RCC 7860 (cell line): ENCODE measurements around the gene POU2F3.

ENCODE experiments used
- DNase-seq: peaks from one replicate; pipeline ENCODE4 v3.0.0-alpha.2; 2015; ENCODE audit warnings: low spot score
- FAIRE-seq: peaks from 2 replicates; lab custom pipeline; 2012; peaks lifted over from hg19 to GRCh38; lab: Jason Lieb, UNC

The POU2F3 gene

DNA sequence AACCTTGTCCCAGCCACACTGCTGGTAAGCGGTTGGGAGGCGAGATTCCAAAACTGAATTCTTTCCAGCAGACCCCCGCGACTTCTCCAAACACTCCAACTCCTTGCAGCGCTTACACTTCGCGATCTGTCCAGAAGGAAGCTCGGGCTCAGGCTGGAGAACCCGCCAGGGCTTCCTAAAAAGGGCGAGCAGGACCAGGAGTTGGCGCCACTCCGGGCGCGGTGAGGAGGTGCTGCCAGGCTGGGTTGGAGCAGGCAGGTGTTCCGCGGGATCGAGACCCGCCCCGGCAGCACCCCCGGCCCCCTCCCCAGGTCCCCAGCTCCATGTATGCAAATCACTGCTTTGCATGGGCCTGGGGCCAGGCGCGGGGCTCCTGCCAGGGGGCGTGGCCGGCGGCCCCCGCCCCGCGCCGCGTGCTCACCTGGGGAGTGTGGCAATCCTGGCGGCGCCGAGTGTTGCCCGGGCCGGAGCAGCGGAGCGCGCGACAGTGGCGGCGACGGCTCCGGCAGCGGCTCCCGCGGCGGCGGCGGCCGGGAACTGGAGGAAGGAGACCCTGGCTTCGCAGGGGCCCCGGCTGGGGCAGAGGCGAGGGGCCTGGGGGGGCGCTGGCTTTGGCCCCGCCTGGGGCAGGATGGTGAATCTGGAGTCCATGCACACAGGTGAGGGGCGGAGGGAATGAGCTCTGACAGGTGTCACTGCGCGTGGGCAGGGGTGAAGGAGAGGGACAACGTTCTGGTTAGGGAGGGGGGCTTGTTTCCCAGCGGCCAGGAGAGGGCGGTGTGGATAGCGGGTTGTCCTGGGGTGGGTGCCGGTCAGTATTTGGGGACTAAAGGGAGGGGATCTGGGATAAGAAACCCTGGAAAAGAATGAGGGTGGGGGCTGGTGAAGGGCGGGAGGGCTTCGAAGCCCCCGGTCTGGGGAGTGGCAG, at the start of gene POU2F3:
TSS of gene POU2F3 (plus strand) at position 428 of the 928 bp plus-strand sequence. CDS start at position 632, 204 bp downstream.
- FAIRE-seq (no peak), DNase-seq (no peak)

DNA sequence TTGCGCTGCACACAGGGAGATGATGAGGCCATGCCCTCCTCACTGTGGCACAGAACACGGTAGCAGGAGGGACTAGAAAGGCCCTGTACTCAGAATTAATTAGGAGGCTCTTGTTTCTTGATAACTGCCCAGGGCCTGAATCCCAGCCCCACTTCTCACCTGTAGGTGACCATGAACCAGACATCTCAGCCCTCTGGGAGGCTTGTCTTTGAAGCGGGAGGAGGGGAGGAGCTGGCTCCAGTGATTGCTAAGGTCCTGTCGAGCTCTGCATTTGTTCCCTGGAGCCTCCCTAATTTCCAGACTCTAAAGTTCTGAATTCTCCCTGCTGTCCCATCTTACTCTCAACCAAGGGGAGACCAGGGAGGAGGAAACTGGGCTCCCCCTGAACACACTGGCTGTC, 48.9 kb upstream of the POU2F3 start:
- FAIRE-seq (no peak), DNase-seq (no peak)

DNA sequence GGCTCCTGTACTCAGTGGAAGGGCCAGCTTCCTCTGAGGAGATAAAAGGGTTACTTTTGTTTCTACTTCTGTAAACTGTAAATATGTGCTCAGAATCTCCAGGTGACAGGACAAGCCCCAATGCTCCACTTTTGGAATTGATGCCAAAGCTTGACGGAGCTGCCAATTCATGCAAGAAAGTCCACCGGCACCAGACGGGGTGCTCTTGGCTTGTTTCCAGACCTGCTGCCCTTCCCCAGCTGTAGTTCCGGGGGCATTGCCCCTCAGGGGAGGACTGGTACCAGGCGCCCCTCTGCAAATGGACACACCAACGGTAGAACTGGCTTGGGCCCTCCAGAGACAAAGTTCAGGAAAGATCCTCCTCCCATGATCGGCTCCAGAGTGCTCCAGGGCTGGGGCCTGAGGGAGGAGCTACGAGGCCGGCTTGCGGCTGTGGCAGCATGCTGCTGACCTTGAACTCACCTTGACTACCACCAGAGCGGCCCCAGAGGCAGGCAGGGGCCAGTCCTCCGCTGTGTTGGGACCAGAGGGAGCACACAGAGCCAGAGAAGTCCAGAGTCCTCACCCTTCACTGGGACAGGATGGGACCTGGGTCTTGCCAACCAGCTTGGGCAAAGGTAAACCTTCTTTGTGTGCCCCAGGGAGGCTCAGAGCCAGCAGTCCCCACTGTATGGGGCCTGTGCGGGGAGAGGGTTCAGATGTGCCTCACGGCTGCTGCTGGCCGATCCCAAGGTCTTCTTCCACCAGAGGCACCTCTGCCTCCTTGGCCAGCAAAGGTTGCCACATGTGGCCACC, 46.9 kb upstream of the POU2F3 start:
- FAIRE-seq (no peak), DNase-seq (no peak)

DNA sequence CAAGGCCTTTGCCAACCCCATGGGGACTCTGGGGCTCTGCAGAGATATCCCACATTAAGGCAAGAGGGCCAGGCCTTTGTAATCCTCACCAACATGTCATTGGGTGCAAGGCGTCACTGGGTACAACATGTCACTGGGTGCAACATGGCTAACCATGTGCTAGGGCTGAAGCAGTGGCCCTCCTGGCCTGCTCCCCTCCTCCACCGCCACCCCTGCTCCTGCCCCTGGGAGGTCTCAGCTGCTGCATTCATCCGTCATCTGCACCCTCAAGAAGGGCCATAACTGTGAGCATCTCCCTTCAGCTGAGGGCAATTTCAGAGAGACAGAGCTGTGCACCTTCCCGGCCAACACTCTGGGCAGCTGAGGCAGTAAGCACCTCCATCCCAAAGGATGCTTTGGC, 45.8 kb upstream of the POU2F3 start:
- no peak for FAIRE-seq
- DNase-seq: no peak

DNA sequence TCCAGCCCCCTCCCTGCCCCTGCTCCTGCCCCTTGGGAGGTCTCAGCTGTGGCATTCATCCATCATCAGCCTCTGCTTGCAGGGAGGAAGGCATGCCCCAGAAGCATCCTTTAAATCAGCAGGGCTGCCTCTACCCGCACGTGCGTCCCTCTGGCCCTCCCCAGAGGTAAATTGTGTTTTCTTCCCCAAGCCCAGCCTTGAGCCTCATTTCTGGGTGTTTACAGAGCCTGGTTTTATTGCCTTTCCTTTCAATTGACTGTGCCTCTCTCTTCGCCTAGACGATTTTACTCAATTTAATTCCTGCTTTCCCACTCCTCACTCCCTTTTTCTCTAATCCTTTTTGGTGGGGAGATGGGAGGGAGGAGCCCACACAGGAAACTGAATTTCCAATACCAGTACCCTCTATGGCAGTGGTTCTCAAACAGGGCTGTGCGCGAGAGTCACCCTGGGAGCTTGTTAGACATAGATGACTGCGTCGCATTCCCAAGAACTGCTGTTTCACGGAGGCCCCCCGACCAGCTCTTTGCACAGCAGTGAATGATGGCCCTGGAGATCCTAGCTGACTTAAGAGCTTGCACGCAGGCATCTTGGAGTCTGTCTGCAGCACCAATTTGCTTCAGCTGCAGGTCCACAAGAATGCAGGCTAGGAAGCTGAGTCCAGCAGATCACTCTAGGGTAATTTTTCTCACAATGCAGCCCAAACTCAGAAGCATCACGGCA, 44.2 kb upstream of the POU2F3 start:
- no peak for FAIRE-seq
- no peak for DNase-seq

DNA sequence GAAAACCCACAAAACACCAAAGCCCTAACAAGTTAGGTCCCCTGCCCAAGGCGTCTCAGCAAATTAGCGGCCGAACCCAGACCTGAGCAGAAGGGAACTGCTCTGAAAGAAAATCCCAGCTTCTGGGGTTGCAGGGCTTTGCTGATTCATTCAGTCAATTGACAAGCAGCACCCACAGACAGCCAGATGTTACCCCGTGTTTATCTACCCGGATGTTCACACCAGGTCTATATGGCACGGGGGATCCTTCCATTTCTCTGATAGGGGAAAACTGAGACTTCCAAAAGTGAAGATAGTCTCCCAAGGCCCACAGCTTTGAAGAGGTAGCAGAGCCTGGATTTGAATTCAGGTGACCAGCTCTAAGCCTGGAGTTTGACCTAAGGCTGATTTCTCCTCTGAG, 43.1 kb upstream of the POU2F3 start:
- DNase-seq (no peak), FAIRE-seq (no peak)

DNA sequence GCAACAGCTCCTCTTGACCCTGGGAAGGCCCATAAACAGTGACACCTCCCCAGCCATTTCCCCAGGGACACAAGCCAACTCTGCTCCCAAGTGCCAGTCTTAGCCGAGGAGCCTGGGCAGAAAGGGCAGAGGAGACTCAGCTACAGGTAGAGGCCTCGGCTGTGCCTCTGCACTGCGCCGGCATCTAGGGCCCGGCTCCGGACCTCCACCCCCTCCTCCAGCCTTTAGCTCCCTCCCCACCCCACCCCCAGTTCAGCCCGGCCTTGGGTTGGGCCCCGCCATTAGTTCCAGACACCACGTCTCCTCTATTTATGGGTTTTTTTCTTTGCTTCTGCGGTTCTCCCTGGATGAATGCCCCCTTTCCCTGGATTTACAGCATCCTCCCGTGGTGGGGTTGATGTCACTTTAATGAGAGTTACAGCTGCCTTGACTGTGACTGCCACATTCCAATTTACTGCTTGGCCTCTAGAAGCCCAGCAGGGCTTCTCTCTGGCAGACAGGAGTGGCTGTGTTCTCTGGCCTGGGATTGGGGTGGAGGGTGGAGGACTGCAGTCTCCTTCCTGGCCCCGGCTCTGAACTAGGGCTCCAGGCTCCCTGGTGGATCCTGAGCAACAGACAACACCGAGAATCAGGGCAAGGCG, 42.6 kb upstream of the POU2F3 start:
- FAIRE-seq (no peak), DNase-seq (no peak)

DNA sequence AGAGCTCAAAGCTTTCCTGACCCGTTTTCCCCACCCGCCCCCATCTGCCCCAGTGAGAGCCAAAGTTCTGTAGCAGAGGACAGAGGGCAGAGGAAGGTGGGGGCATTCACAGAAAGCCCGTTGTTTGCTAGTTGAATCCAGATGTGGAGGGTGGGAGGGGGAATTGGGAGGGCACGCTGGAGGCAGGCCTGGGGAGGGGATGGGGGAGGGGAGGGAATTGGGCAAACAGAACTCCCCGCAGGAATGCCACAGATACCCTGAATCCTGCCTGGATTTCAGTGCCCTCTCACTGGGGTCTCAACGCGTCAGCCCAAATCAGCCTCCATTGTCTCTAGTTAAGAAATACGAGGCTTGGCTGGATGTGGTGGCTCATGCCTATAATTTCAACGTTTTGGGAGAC, 42.0 kb upstream of the POU2F3 start:
- no peak for DNase-seq
- FAIRE-seq: no peak

DNA sequence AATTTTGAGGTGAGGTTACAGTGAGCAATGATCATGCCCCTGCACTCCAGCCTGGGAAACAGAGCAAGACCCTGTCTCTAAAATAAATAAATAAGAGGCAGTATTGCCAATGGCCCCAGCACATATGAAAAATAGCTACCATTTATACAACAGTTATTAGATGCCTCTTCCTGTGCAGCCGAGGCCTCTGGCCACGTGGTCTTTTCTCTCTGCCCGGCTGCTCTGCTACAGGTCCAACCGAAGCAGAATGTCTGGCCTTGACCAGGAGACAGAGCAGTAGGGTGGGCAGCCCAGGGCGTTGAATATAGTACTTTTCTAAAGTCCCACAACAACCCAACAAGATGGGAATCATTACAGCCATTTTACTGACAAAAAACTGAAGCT, 41.5 kb upstream of the POU2F3 start:
- FAIRE-seq (no peak), DNase-seq (no peak)

DNA sequence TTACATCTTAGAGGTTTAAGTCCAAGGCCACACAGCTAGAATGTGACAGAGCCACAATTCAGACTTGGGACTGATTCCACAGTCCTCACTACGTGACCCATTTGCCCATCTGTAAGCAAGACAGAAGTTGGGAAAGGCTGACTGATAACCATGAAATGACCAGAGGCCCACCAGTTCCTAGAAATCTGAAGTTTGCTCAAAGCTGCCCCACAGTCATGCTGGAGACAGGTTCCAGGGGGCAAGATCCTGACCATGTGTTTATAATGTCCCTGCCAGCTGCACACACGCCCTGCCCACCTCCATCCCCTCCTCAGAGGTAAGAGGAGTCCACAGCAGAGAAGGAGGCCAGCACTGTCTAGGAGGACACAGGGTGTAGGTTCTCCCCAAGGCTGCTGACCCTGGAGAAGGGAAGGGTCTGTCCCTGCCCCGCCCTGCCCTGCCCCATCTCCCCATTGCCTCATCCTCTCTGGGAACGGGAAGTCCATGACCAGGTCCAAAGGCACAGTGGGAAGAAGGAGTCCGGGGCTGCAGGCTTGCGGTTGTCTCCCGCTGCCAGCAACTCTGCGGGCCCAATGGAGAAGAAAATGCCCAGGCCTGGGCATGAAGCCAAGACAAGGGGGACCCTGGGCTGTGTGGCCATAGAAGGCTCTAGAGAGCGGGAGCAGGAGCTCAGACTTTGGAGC, 41.0 kb upstream of the POU2F3 start:
- FAIRE-seq: no peak
- DNase-seq: no peak

DNA sequence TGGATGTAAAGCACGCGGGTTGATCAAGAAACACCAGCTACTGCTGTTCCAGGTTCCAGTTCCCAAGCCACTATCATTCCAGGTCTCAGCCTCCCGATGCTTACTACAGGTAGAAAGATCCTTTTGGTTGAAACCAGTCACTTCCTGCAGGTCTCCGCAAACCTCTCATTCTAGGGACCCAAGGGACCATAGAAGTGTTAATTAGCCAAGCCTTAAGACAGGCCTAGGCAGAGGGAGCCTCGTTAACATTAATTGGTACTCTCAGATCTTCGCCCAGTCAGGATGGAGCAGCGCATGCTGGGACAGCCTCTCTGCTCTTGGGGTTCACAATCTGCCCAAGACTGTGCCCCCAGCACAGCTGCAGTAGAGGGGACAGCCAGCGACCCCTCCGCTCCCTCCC, 40.3 kb upstream of the POU2F3 start:
- DNase-seq: no peak
- no peak for FAIRE-seq

DNA sequence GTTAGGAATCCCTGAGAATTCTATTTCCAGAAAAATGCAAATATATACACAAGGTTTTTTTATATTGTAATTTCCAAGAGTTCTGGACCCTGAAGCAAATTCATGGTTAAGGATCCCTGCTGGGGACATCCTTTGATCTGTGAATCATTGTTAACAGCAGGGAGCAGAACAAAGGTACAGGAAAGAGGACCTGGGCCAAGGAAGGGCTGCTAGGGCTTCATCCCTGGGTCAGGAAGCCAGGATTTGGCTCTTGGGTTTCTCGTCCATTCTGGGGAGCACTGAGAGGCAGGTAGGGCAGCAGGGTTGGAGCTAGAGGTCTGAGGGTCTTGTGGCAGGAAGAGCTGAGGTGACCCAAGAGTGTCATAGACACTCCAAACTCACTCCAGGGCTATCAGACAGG, 39.3 kb upstream of the POU2F3 start:
- FAIRE-seq (no peak), DNase-seq (no peak)

DNA sequence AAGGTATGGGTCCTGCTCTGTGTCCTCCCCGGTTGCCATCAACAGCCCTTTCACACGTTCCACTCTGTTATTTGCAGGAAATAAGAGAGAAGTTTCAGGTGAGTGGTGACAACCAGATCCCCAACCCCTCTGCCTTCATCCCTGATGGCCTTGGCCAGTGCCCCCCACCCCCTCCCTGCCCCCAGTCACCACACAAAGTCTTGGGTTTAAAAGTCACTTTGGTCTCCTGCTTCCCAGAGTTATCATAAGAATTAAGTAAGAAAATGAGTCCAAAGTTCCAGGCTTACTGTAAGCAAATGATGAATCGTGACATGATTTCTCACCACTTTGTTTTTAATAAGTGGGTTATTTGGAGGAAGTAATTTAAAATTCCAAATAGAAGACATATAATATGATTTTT, 38.3 kb upstream of the POU2F3 start:
- FAIRE-seq (no peak), DNase-seq (no peak)

DNA sequence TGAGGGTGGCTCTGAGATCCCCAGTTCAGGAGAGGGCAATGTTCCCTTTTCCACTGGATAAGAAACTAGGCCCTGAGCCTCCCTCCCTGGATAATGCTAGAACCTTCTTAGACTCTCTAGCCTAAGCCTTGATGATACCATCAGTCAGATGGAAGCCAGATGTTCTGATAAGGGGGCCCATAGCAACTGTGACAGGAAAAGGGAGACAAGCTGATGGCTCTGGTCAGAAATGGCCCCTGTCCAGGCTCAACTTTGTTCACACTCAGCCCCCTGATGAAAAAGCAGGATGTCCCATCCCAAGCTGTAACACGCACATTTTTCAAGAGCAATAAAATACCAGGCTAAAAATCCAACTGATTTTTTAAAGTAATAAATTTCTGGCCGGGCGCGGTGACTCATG, 36.3 kb upstream of the POU2F3 start:
- no peak for DNase-seq

DNA sequence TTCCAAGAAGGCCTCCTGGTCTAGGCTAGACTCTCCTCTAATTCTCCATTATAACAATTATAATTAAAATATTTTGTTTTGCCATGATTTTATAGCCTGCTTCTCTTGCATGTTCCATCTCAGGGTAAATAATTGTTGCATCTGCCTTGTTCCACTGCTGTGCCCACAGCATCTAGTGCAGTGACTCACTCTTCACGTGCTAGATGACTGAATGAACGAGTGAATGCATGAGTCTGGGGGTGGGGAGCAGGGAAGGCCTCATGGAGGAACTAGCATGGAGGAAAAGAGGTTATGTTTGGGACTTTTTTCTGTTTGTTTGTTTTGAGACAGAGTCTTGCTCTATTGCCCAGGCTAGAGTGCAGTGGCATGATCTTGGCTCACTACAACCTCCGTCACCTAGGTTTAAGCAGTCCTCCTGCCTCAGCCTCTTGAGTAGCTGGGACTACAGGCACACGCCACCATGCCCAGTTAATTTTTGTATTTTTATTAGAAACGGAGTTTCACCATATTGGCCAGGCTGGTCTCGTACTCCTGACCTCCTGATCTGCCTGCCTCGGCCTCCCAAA, 34.3 kb upstream of the POU2F3 start:
- FAIRE-seq: peak; percentile 44

More for the DNA sequence above, 36.3 kb upstream of the POU2F3 start:
- no peak for FAIRE-seq

DNA sequence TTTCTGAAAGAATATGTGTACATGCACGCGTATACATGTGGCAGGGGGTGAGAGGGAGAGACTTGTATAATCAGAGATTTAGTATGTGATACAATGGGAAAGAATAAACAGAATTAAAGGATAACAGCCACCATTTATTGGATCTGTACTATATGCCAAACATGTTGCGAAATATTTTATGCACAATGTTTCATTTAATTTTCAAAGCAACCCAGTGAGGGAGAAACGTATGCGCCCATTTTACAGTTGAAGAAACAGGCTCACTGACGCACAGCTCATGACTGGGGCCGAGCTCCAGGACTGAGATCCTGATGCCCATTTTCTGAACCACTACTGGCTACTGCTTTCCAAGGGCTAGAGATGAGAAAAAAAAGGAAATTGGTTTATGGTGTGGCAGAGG, 32.4 kb upstream of the POU2F3 start:
- no peak for FAIRE-seq
- DNase-seq: no peak

More for the DNA sequence above, 34.3 kb upstream of the POU2F3 start:
- peak; percentile 41 for DNase-seq

DNA sequence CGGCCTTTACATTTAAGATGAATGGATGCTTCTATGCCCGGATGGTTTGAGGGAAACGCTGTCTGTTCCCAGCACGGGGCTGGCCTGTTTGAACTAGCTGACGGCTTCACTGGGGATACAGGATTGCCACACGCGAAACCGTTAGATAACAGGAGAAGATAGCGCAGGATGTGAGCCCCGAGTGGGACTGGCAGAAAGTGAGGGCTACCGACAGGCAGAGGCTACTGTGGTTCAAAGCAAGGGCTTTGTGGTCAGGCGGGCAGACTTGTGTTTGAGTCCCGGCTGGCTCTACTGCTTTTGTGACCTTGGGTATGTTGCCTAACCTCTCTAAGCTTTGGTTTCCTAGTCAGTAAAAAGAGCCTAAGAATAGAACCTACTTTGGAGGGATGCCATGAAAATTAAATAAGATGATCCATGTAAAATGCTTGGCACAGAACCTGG, 31.9 kb upstream of the POU2F3 start:
- DNase-seq: no peak
- no peak for FAIRE-seq

DNA sequence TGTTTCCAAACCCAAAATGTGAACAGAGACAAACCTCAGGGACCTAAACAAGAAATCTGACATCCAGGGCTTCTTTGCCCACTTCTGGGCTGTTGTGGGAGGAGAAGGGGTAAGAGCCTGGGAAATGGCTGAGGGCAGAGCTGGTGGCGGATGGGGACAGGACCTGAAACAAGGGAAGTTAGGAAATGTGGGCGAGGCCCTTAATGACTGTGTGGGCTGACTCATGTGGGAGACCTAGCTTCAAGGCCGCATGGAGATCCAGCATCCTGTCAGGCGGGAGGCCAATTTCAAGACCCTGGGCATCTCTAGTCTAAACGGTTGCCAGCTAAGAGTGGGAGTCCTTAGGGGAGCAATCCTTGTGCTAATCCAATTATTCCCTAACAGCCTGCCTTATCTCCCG, 31.2 kb upstream of the POU2F3 start:
- peak; percentile 21 for DNase-seq
- FAIRE-seq: no peak

DNA sequence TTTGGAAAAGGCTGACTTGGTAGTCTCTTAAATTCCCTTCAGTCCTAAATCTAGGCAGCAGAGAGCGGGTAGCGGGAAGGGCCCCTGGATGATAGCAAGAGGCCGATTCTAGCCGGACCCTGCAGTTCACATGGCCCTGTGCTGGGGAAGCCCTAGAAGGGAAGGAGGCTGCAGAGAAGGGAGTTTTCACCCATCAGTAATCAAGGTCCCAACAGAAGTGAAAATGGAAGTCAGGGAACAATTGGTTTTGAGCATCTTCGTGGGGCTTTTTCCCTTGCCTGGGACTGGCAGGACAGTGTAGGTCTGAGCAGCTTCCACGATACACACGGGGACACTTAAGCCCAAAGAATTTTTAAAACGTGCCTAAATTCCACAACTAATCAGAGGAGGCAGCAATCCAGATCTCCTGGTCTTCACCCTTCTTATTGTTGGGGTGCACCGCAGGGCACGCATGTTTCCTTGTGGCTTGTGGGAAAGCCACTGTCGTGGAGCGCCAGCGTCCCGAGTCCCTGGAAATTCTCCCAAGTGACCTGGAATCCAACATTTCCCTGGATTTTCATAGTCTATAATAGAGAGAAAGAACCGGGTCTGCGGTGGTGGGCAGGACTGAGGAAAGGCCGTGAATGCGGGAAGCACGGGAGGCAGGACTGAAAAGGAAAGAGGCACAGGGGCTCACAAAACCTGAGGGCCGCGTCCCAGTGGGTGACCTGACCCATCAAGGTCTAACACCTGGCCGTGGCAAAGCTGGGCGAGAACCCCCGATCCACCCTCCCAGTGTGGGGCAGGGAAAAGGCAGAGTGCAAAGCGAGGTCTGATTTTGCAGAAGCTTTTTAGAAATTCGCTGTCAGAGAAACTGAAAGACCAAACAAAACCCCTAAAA, 30.0 kb upstream of the POU2F3 start:
- FAIRE-seq (no peak), DNase-seq (no peak)
